Astrocyte of the spinal cord (primary cell): ENCODE measurements around the gene EXOC6B.

Experiments
- DNase-seq: peaks from one replicate; pipeline ENCODE4 v3.0.0; 2011; ENCODE audit warnings: low read depth, low spot score
- H3K4me3 ChIP-seq: 2 replicates; pipeline ENCODE4 v1.5.1; 2011; ENCODE audit warnings: low read depth, mild to moderate bottlenecking, low read length, moderate library complexity
- CTCF ChIP-seq: IDR thresholded peaks from 2 replicates; pipeline ENCODE4 v1.5.1; 2012; ENCODE audit warnings: low read depth, mild to moderate bottlenecking, low read length, inconsistent platforms
- in situ Hi-C: cut with HindIII; loops from 2 replicates; pipeline ENCODE4 v1.10.0; 2017; ENCODE audit warnings: low sequenced_read_pairs

Gene EXOC6B

GRCh38 chr2:72843301-72843700, 17.5 kb upstream of the EXOC6B start:
- in situ Hi-C loops: no loop called here
- no peak for TF ChIP-seq CTCF
- H3K4me3 ChIP-seq: no peak overlapping the region
- no peak for DNase-seq

- in situ Hi-C loops: no loop called here
- no peak for TF ChIP-seq CTCF
- H3K4me3 ChIP-seq: no peak overlapping the region
- no peak for DNase-seq
Observed at GRCh38 chr2:72841462-72842125, 15.8 kb upstream of the EXOC6B start.

GRCh38 chr2:72840066-72840465, 14.2 kb upstream of the EXOC6B start:
- in situ Hi-C loops: no loop called here
- no peak for DNase-seq
- H3K4me3 ChIP-seq: no peak overlapping the region
- TF ChIP-seq CTCF: no peak

GRCh38 chr2:72837171-72837570, 11.3 kb upstream of the EXOC6B start:
- in situ Hi-C loops: no loop called here
- H3K4me3 ChIP-seq: no peak overlapping the region
- peak; percentile 7 for DNase-seq
- no peak for TF ChIP-seq CTCF

GRCh38 chr2:72835403-72835802, 9.6 kb upstream of the EXOC6B start:
- no peak for TF ChIP-seq CTCF
- H3K4me3 ChIP-seq: no peak overlapping the region
- in situ Hi-C loops: no loop called here
- no peak for DNase-seq

GRCh38 chr2:72834596-72834995, 8.8 kb upstream of the EXOC6B start:
- TF ChIP-seq CTCF: no peak
- in situ Hi-C loops: no loop called here

More at GRCh38 chr2:72834596-72834995, 8.8 kb upstream of the EXOC6B start:
- H3K4me3 ChIP-seq: no peak overlapping the region
- DNase-seq: no peak
